Measurements from ENCODE around the gene COL28A1. TPM values are rescaled to one million over a fixed set of nuclear protein-coding genes. Genes with fewer than 3 reads are reported as not detected.

Gene COL28A1
- 1 to 10 TPM in 9 of 10 donors, under 1 TPM in 1; 0.88 to 8.1 (median 1.5) TPM for total RNA-seq
- 1 to 10 TPM in 1 of 2 donors, under 1 TPM in 1; 0.35 to 4.0 TPM for polyA plus RNA-seq
- long read RNA-seq, donor 1, result 0 reads
- long read RNA-seq, donor 2, partial matches to known transcripts, result 1 of 4 reads
- long read RNA-seq, donor 2, other reads (novel, unspliced or antisense), result 3 of 4 reads
- long read RNA-seq, donor 3, partial matches to known transcripts, result 2 of 2 reads
- long read RNA-seq, donor 3, other reads (novel, unspliced or antisense), result 0 of 2 reads

DNA sequence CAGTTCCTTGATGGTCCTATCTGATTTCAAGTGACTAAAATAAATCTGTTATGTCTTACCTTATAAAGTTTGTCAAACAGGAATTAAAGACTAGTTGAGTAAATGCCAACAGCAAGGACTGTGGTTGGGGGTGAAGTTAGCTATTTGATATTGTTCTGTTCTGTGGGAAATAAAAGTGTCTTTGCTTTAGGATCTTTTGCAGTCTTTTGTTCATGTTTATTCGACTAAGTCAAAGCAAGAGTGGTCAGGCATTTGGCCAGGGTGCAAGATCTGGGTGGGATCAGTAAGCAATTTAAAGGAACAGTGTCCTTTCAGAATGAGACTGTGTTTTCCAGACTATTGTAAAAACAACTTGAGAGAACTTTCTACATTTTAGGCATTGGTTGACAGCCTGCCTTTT is at the start of gene COL28A1:
Gene COL28A1, minus strand, starts transcription at position 183 of the 400 bp plus-strand sequence. CDS start 2,998 bp downstream, outside the sequence.
- TF ChIP-seq, protein P1, sequence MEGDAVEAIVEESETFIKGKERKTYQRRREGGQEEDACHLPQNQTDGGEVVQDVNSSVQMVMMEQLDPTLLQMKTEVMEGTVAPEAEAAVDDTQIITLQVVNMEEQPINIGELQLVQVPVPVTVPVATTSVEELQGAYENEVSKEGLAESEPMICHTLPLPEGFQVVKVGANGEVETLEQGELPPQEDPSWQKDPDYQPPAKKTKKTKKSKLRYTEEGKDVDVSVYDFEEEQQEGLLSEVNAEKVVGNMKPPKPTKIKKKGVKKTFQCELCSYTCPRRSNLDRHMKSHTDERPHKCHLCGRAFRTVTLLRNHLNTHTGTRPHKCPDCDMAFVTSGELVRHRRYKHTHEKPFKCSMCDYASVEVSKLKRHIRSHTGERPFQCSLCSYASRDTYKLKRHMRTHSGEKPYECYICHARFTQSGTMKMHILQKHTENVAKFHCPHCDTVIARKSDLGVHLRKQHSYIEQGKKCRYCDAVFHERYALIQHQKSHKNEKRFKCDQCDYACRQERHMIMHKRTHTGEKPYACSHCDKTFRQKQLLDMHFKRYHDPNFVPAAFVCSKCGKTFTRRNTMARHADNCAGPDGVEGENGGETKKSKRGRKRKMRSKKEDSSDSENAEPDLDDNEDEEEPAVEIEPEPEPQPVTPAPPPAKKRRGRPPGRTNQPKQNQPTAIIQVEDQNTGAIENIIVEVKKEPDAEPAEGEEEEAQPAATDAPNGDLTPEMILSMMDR (IDR thresholded peaks at IDR 0.05), result no peak
- Histone ChIP-seq H3K27me3 (peaks cover 0 to 10% (median 0%) of the 10 kb centered on the region in 7 donors), H3K36me3 (no peaks in the 10 kb centered on the region), H3K27ac (no peak within 1 kb of the TSS), H3K4me1 (no peaks in the 10 kb centered on the region), H3K9me3 (no peaks in the 10 kb centered on the region), H3K4me3 (peak within 1 kb of the TSS in 1 of 10 donors; percentile 22)
- intact Hi-C loops (cut with DNase I), result loop anchor here in 6 of 10 donors (5.0 to 10.0 kb wide), 4 partner anchors 111 to 571 kb away; no protein-coding TSS in a partner anchor
- ATAC-seq (no peak), DNase-seq (no peak)
- 31 to 39% methylated on average over 1 of the region's 1 CpG for WGBS, 2 donors

DNA sequence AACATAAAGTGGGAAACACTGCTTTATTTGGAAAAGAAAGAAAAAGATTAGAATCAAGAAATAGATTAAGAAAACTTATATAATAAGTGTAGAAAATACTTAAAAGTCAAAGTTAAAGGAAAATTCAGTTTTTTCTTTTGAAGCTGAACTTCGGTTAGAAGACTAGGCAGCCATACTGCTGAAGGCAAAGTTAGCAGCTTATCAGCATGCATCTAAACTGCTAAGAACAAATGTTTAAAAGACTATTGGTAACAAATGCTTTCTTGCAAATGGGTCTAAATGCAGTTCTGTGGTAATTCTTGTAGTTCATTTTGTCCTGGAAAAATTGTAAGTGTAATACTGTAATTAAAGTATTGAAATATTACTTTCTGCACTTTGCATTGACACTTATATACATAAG is 49.0 kb upstream of the COL28A1 start:
- WGBS, 2 donors, result 87 to 90% methylated on average over 1 of the region's 1 CpG
- no peak for DNase-seq
- H3K27ac ChIP-seq, result no peak overlapping the region
- peaks cover 0 to 3% (median 0%) of the 10 kb centered on the region in 9 donors for H3K4me1 ChIP-seq
- intact Hi-C loops (cut with DNase I), result no loop called here
- H3K36me3 ChIP-seq, result peaks cover 0 to 36% (median 0%) of the 10 kb centered on the region in 9 donors
- TF ChIP-seq, protein P1 (IDR thresholded peaks at IDR 0.05), result no peak
- ATAC-seq, result no peak
- H3K9me3 ChIP-seq, result no peaks in the 10 kb centered on the region
- no peak overlapping the region for H3K4me3 ChIP-seq
- no peaks in the 10 kb centered on the region for H3K27me3 ChIP-seq

DNA sequence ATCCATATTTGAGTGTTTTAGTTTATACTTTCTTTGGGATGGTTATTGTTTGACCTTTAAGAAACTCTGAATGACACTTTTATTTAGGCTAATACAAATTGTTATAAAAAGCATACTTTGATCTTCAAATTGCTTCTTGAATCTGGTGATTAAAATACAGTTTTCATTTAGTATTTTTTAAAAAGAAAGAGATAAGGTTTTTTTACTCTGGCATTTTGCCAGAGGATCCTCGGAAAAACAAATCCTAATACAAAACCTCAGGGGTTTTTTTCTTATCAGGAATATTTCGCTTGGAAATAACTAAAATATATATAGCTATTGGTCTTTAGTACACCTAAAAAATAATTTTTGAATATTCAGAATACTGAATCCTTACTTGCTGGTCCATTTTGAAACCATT is 48.1 kb upstream of the COL28A1 start:
- no peak overlapping the region for H3K4me3 ChIP-seq
- ATAC-seq, result no peak
- peaks cover 0 to 3% (median 0%) of the 10 kb centered on the region in 9 donors for H3K4me1 ChIP-seq
- no peak for DNase-seq
- peaks cover 0 to 34% (median 0%) of the 10 kb centered on the region in 9 donors for H3K36me3 ChIP-seq
- intact Hi-C loops (cut with DNase I), result no loop called here
- no peak overlapping the region for H3K27ac ChIP-seq
- no peaks in the 10 kb centered on the region for H3K9me3 ChIP-seq
- H3K27me3 ChIP-seq, result no peaks in the 10 kb centered on the region
- TF ChIP-seq, protein P1 (IDR thresholded peaks at IDR 0.05), result no peak
- WGBS, 2 donors, result 57 to 73% methylated on average over 2 of the region's 2 CpGs

DNA sequence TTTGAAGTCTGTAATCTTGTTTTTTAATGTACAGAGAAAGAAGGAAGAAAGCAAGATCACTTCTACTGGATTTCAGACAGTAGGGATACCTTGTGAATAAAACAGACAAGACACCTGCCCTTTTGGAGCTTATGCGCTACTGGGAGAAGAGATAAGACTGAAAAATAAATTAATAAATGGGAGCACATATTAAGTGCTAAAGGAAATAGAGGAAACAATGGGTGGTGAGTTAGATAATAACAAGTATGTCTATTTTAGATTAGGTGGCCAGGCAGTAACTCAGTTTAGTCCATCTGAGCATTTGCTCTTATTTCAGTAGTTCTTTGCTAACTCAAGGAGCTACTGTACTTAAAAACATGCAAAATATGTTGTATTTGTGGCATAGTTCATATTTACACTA is 46.9 kb upstream of the COL28A1 start:
- 83 to 90% methylated on average over 1 of the region's 1 CpG for WGBS, 2 donors
- H3K4me3 ChIP-seq, result no peak overlapping the region
- intact Hi-C loops (cut with DNase I), result no loop called here
- H3K9me3 ChIP-seq, result no peaks in the 10 kb centered on the region
- TF ChIP-seq, protein P1 (IDR thresholded peaks at IDR 0.05), result no peak
- ATAC-seq (no peak), DNase-seq (no peak)
- H3K27ac ChIP-seq, result no peak overlapping the region
- peaks cover 0 to 8% (median 0%) of the 10 kb centered on the region in 9 donors for H3K4me1 ChIP-seq
- no peaks in the 10 kb centered on the region for H3K27me3 ChIP-seq
- H3K36me3 ChIP-seq, result peaks cover 0 to 34% (median 0%) of the 10 kb centered on the region in 9 donors

Data from heart right ventricle (tissue), 16 donors.